Measurements from ENCODE around the gene PHACTR4. TPM values are rescaled to one million over a fixed set of nuclear protein-coding genes. Genes with fewer than 3 reads are reported as not detected.
A peak's percentile ranks its signal among the peaks of the same experiment; 100 is the strongest.

PHACTR4 gene
- total RNA-seq, 1 experiment from 2014 or later, result 9.1 TPM

DNA sequence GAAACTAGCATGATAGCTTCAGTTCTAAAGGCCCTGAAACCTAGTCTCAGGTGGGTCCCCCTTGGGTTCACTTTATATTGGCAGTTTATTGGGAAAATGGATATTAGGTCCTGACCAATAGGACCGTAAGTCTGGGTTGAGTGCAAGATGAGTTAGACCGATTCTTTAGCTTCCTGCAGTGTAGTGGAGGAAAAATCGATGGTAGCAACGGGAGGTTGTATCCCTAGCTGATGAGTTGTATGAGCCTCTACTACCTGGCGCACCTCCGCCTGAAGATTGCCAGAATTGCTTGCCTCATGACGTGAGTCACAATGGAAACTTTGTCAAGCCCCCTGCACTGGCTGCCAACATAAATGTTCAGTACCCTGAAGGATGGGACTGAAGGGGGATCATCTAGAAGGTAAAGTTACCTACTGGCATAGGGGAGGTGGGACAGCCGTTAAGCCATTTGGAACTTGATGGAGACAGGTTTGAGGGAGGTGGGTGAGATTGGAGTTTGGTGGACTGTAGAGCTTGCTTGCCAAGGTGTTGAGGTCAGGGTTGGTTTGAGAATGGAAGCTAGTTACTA lies 140.2 kb downstream of the PHACTR4 start:
- BruUV-seq (replicated peaks), result no TSS peak
- intact Hi-C loops (cut with micrococcal nuclease), result loop anchor here (5.0 kb wide), 3 partner anchors 52 to 262 kb away; no protein-coding TSS in a partner anchor

GRCh38 chr1:28510273-28510969 lies 140.9 kb downstream of the PHACTR4 start:
- H3K9me3 ChIP-seq (ENCODE audit: low read length), result no peaks in the 10 kb centered on the region
- H3K4me1 ChIP-seq (ENCODE audit: insufficient read depth, low read length), result peaks cover 26% of the 10 kb centered on the region
- intact Hi-C loops (cut with micrococcal nuclease), result loop anchor here (5.0 kb wide), 1 partner anchor 263 kb away; no protein-coding TSS in a partner anchor
- no peaks in the 10 kb centered on the region for H3K27me3 ChIP-seq (ENCODE audit: low read length)
- H3K9ac ChIP-seq (ENCODE audit: low read length), result no peak overlapping the region
- H3F3A ChIP-seq (ENCODE audit: low read length, unreplicated experiment), result peaks cover 56% of the 10 kb centered on the region
- H3K4me3 ChIP-seq (ENCODE audit: low read length), result peak overlapping the region; percentile 92; the same call in 1 of the 2 replicates
- no TSS peak for BruUV-seq (replicated peaks)
- peak; percentile 66 for DNase-seq
- CTCF ChIA-PET, result no interaction called here
- H3K4me2 ChIP-seq (ENCODE audit: low read length), result peak overlapping the region; percentile 92
- H3K9me2 ChIP-seq (replicated peaks; ENCODE audit: low read length), result no peaks in the 10 kb centered on the region
- POLR2A ChIA-PET (ENCODE audit: unreplicated experiment), result interaction anchor here (0.7 to 1.0 kb wide), 2 partner anchors 47 to 71 kb away, joined by 3 read pairs; no protein-coding TSS in a partner anchor
- TF ChIP-seq EZH2phosphoT487 (IDR thresholded peaks at IDR 0.05; ENCODE audit: borderline replicate concordance, low read length) (no peak), CTCF (conservative IDR thresholded peaks at IDR 0.05; ENCODE audit: low read depth, low read length) (no peak), EZH2 (IDR thresholded peaks at IDR 0.05; ENCODE audit: low read length, unreplicated experiment) (no peak)
- peak; percentile 42 for ATAC-seq
- peak overlapping the region; percentile 75 for H3K27ac ChIP-seq (ENCODE audit: low read length)
- peaks cover 47% of the 10 kb centered on the region for H3K79me2 ChIP-seq (ENCODE audit: low read length)
- H4K20me1 ChIP-seq (ENCODE audit: low read length), result peaks cover 40% of the 10 kb centered on the region
- no peak overlapping the region for H2AFZ ChIP-seq (ENCODE audit: low read length)
- H3K36me3 ChIP-seq (ENCODE audit: low read depth, low read length), result peaks cover 46% of the 10 kb centered on the region

More for the DNA sequence above, 140.2 kb downstream of the PHACTR4 start:
- Histone ChIP-seq H3K4me1 (ENCODE audit: insufficient read depth, low read length) (peaks cover 26% of the 10 kb centered on the region), H3K9ac (ENCODE audit: low read length) (peak overlapping the region; percentile 99), H3K36me3 (ENCODE audit: low read depth, low read length) (peaks cover 46% of the 10 kb centered on the region), H3K27ac (ENCODE audit: low read length) (peak overlapping the region; percentile 75), H3K4me2 (ENCODE audit: low read length) (peak overlapping the region; percentile 92), H3K79me2 (ENCODE audit: low read length) (peaks cover 53% of the 10 kb centered on the region), H2AFZ (ENCODE audit: low read length) (no peak overlapping the region), H3K27me3 (ENCODE audit: low read length) (no peaks in the 10 kb centered on the region), H4K20me1 (ENCODE audit: low read length) (peaks cover 40% of the 10 kb centered on the region), H3K9me3 (ENCODE audit: low read length) (no peaks in the 10 kb centered on the region), H3F3A (ENCODE audit: low read length, unreplicated experiment) (peaks cover 56% of the 10 kb centered on the region), H3K4me3 (ENCODE audit: low read length) (peak overlapping the region; percentile 92), H3K9me2 (replicated peaks; ENCODE audit: low read length) (no peaks in the 10 kb centered on the region)
- ATAC-seq (no peak), DNase-seq (no peak)
- ChIA-PET POLR2A (ENCODE audit: unreplicated experiment) (interaction anchor here (0.7 to 1.0 kb wide), 2 partner anchors 48 to 72 kb away, joined by 3 read pairs; no protein-coding TSS in a partner anchor), CTCF (no interaction called here)
- no peak for TF ChIP-seq EZH2 (IDR thresholded peaks at IDR 0.05; ENCODE audit: low read length, unreplicated experiment)
- TF ChIP-seq EZH2phosphoT487 (IDR thresholded peaks at IDR 0.05; ENCODE audit: borderline replicate concordance, low read length), result no peak
- TF ChIP-seq CTCF (conservative IDR thresholded peaks at IDR 0.05; ENCODE audit: low read depth, low read length), result no peak
